ENCODE measurements around the gene CELF5. TPM values are rescaled to one million over a fixed set of nuclear protein-coding genes. Genes with fewer than 3 reads are reported as not detected.

CELF5 gene
- total RNA-seq, 3 donors from 2014 or later (not counting 1 experiment from before 2014, with no cell fraction given), result 0.41 to 0.83 TPM; not detected in 1

- DNase-seq, result no peak
- Mint-ChIP-seq H3K27ac (no peak overlapping the region), H3K27me3 (ENCODE audit: low read depth in 2 of 2) (peaks cover 0 to 21% of the 10 kb centered on the region in 2 donors), H3K36me3 (no peaks in the 10 kb centered on the region), H3K9me3 (no peaks in the 10 kb centered on the region), H3K4me1 (peaks cover 0 to under 1% of the 10 kb centered on the region in 2 donors), H3K4me3 (no peak overlapping the region)
- no peaks in the 10 kb centered on the region for H3K36me3 ChIP-seq (ENCODE audit: control insufficient read depth, insufficient read depth, low read length)
- peaks cover 16% of the 10 kb centered on the region for H3K27me3 ChIP-seq (ENCODE audit: control insufficient read depth, insufficient read depth, low read length)
- no peak overlapping the region for H3K27ac ChIP-seq (ENCODE audit: low read length)
- intact Hi-C loops (cut with micrococcal nuclease), result no loop called here
- no peak for ATAC-seq
- peaks cover 5% of the 10 kb centered on the region for H3K4me1 ChIP-seq (ENCODE audit: control insufficient read depth, insufficient read depth, low read length)
- 93% methylated on average over 5 of the region's 5 CpGs for WGBS (ENCODE audit: insufficient coverage)
- no peak overlapping the region for H3K4me3 ChIP-seq (ENCODE audit: low read length)
- H3K9me3 ChIP-seq (ENCODE audit: control insufficient read depth, insufficient read depth, low read length), result no peaks in the 10 kb centered on the region
- TF ChIP-seq CTCF (IDR thresholded peaks at IDR 0.05), result no peak
Observed at GRCh38 chr19:3222709-3223108, 1.8 kb upstream of the CELF5 start.

- Mint-ChIP-seq H3K36me3 (no peaks in the 10 kb centered on the region), H3K4me1 (peaks cover 0 to 6% of the 10 kb centered on the region in 2 donors), H3K9me3 (no peaks in the 10 kb centered on the region), H3K27ac (no peak overlapping the region), H3K4me3 (peak overlapping the region; percentile 21), H3K27me3 (ENCODE audit: low read depth in 2 of 2) (peaks cover 7 to 31% of the 10 kb centered on the region in 2 donors)
- H3K9me3 ChIP-seq (ENCODE audit: control insufficient read depth, insufficient read depth, low read length), result no peaks in the 10 kb centered on the region
- DNase-seq (no peak), ATAC-seq (no peak)
- intact Hi-C loops (cut with micrococcal nuclease), result no loop called here
- H3K27ac ChIP-seq (ENCODE audit: low read length), result no peak overlapping the region
- H3K27me3 ChIP-seq (ENCODE audit: control insufficient read depth, insufficient read depth, low read length), result peaks cover 21% of the 10 kb centered on the region
- 0% methylated on average over 6 of the region's 9 CpGs for WGBS (ENCODE audit: insufficient coverage)
- TF ChIP-seq CTCF (IDR thresholded peaks at IDR 0.05), result no peak
- H3K36me3 ChIP-seq (ENCODE audit: control insufficient read depth, insufficient read depth, low read length), result no peaks in the 10 kb centered on the region
- no peak overlapping the region for H3K4me3 ChIP-seq (ENCODE audit: low read length)
- peaks cover 5% of the 10 kb centered on the region for H3K4me1 ChIP-seq (ENCODE audit: control insufficient read depth, insufficient read depth, low read length)
Observed at GRCh38 chr19:3225169-3225485, 666 bp downstream of the CELF5 start.

DNA sequence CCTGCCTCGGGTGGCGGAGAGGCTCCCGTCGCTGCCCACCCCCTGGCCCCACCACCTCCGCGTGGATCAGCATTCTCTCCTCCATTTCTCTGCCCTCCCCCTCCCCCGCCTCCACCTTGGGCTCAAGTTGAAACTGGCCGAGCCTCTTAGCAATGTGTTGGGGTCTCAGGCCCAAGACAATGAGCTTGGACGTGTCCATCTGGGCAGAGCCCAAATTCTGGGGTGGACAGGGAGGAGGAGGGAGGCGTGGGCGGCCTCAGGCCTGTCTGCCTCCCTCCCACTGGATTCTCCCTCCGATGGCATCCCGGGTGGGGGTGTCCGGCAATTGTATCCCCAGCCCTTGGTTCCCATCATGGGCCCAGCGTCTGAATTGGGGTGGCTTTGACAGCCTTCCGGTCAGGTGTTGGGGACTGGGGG is 1.2 kb downstream of the CELF5 start:
- Mint-ChIP-seq H3K9me3 (no peaks in the 10 kb centered on the region), H3K27me3 (ENCODE audit: low read depth in 2 of 2) (peaks cover 7 to 31% of the 10 kb centered on the region in 2 donors), H3K4me1 (peaks cover 0 to 6% of the 10 kb centered on the region in 2 donors), H3K4me3 (no peak overlapping the region), H3K27ac (no peak overlapping the region), H3K36me3 (no peaks in the 10 kb centered on the region)
- H3K27me3 ChIP-seq (ENCODE audit: control insufficient read depth, insufficient read depth, low read length), result peaks cover 21% of the 10 kb centered on the region
- H3K4me3 ChIP-seq (ENCODE audit: low read length), result no peak overlapping the region
- H3K4me1 ChIP-seq (ENCODE audit: control insufficient read depth, insufficient read depth, low read length), result peaks cover 5% of the 10 kb centered on the region
- no peak for TF ChIP-seq CTCF (IDR thresholded peaks at IDR 0.05)
- DNase-seq (no peak), ATAC-seq (no peak)
- 48% methylated on average over 15 of the region's 16 CpGs for WGBS (ENCODE audit: insufficient coverage)
- H3K9me3 ChIP-seq (ENCODE audit: control insufficient read depth, insufficient read depth, low read length), result no peaks in the 10 kb centered on the region
- intact Hi-C loops (cut with micrococcal nuclease), result no loop called here
- H3K27ac ChIP-seq (ENCODE audit: low read length), result no peak overlapping the region
- H3K36me3 ChIP-seq (ENCODE audit: control insufficient read depth, insufficient read depth, low read length), result no peaks in the 10 kb centered on the region

DNA sequence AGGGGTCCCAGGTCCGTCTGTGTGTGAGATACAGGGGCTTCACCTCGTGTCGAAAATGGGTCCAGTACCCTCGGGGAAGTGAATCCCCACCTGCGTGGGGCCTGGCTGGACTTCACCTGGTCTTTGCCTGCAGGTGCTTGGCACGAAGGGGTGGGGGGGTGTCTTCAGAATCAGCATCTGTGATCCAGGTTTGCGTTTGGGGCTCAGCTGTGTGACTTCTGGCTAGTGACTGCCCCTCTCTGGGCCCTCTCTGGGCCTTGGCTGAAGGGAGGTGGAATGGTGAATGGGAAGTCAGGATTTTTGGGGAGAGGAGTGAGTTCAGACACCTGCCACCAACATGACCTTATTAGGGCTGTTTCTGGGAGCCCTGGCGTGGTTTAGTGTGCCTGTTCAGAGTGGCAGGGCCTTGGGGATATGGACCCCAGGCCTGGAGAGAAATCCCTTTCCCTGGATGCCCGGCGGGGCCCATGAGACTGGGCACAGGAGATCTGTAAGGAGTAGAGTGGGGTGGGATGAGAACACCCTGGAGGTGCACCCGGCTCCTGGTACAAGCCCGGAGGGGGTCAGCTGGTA is 2.7 kb downstream of the CELF5 start:
- no peak overlapping the region for H3K4me3 Mint-ChIP-seq
- whole genome bisulfite sequencing (ENCODE audit: insufficient coverage), result 72% methylated on average over 12 of the region's 12 CpGs
- no peak for DNase-seq
- H3K27ac Mint-ChIP-seq, result no peak overlapping the region
- Histone ChIP-seq H3K4me1 (ENCODE audit: control insufficient read depth, insufficient read depth, low read length) (peaks cover 5% of the 10 kb centered on the region), H3K9me3 (ENCODE audit: control insufficient read depth, insufficient read depth, low read length) (no peaks in the 10 kb centered on the region), H3K27me3 (ENCODE audit: control insufficient read depth, insufficient read depth, low read length) (peaks cover 24% of the 10 kb centered on the region), H3K4me3 (ENCODE audit: low read length) (no peak overlapping the region), H3K27ac (ENCODE audit: low read length) (no peak overlapping the region), H3K36me3 (ENCODE audit: control insufficient read depth, insufficient read depth, low read length) (no peaks in the 10 kb centered on the region)
- peaks cover 0 to 6% of the 10 kb centered on the region in 2 donors for H3K4me1 Mint-ChIP-seq
- no peaks in the 10 kb centered on the region for H3K36me3 Mint-ChIP-seq
- ATAC-seq, result no peak
- intact Hi-C loops (cut with micrococcal nuclease), result no loop called here
- peaks cover 0 to 2% of the 10 kb centered on the region in 2 donors for H3K9me3 Mint-ChIP-seq
- H3K27me3 Mint-ChIP-seq (ENCODE audit: low read depth in 2 of 2), result peaks cover 7 to 35% of the 10 kb centered on the region in 2 donors
- no peak for TF ChIP-seq CTCF (IDR thresholded peaks at IDR 0.05)
